H1 (cell line): ENCODE data around the gene FAM83B. TPM values are rescaled to one million over a fixed set of nuclear protein-coding genes. Genes with fewer than 3 reads are reported as not detected.
A peak's percentile ranks its signal among the peaks of the same experiment; 100 is the strongest.

ENCODE experiments used
- CTCF ChIA-PET: fragments of 300-600 bp; sonication (Branson Sonifier 250); formaldehyde crosslinking; loops from one replicate; lab custom pipeline; 2021; ENCODE audit not compliant: partially characterized antibody; lab: Charles Lee
- POLR2A ChIA-PET: fragments of 300-600 bp; sonication (Branson Sonifier 250); formaldehyde crosslinking; loops from one replicate; lab custom pipeline; 2021; ENCODE audit warnings: inconsistent platforms; ENCODE audit not compliant: partially characterized antibody; lab: Charles Lee
- DNase-seq, 2 experiments: peaks; one replicate each; pipeline versions ENCODE4 v3.0.0 to v3.0.0-alpha.2; 2010 to 2022; ENCODE audit warnings: low spot score in 2 of 2, low read depth in 1 of 2, mixed read lengths in 1 of 2
- FAIRE-seq: peaks from 2 replicates; lab custom pipeline; 2011; peaks lifted over from hg19 to GRCh38; lab: Jason Lieb, UNC
- H2AFZ ChIP-seq: 2 replicates; pipeline ENCODE4 v1.8.1; 2012; ENCODE audit warnings: low read length, inconsistent platforms
- H2AK5ac ChIP-seq: 2 replicates; pipeline ENCODE4 v1.6.1; 2013; ENCODE audit warnings: low read depth, low read length
- H2BK120ac ChIP-seq: replicated peaks from 2 replicates; pipeline ENCODE3; 2013; ENCODE audit warnings: low read depth, low read length, inconsistent platforms
- H2BK12ac ChIP-seq: 2 replicates; pipeline ENCODE4 v1.6.1; 2013; ENCODE audit warnings: low read depth, low read length
- H2BK15ac ChIP-seq: 2 replicates; pipeline ENCODE4 v1.6.1; 2013; ENCODE audit warnings: low read length
- H2BK20ac ChIP-seq: 2 replicates; pipeline ENCODE4 v1.6.1; 2013; ENCODE audit warnings: low read length
- H2BK5ac ChIP-seq: 2 replicates; pipeline ENCODE4 v1.6.1; 2013; ENCODE audit warnings: low read depth, low read length
- H3K14ac ChIP-seq: 2 replicates; pipeline ENCODE4 v1.6.1; 2013; ENCODE audit warnings: inconsistent platforms; ENCODE audit not compliant: insufficient read length
- H3K18ac ChIP-seq: 2 replicates; pipeline ENCODE4 v1.6.1; 2013; ENCODE audit warnings: low read length; ENCODE audit errors: extremely low read depth
- H3K23ac ChIP-seq: 2 replicates; pipeline ENCODE4 v1.6.1; 2013; ENCODE audit warnings: inconsistent platforms; ENCODE audit not compliant: insufficient read length
- H3K23me2 ChIP-seq: 2 replicates; pipeline ENCODE4 v1.6.1; 2013; ENCODE audit warnings: low read depth, low read length
- H3K27ac ChIP-seq: 2 replicates; pipeline ENCODE4 v1.6.1; 2011; ENCODE audit warnings: low read depth, low read length, inconsistent platforms
- H3K27me3 ChIP-seq, 4 experiments: replicated peaks in 1 of 4; 1 replicate in 1 of 4; 2 replicates in 3 of 4; pipeline versions ENCODE4 v1.6.1 to v1.8.1; 2011 to 2013; ENCODE audit warnings: low read length in 3 of 4, mild to moderate bottlenecking in 3 of 4, inconsistent platforms in 2 of 4, mixed read lengths in 2 of 4, moderate library complexity in 1 of 4; ENCODE audit not compliant: control insufficient read depth in 3 of 4, insufficient read depth in 3 of 4; ENCODE audit errors: extremely low read depth in 1 of 4
- H3K36me3 ChIP-seq, 4 experiments: 2 replicates each; pipeline versions ENCODE4 v1.6.1 to v1.8.1; 2011 to 2013; ENCODE audit warnings: mild to moderate bottlenecking in 4 of 4, low read length in 3 of 4, moderate library complexity in 2 of 4, control low read depth in 1 of 4, inconsistent platforms in 1 of 4; ENCODE audit not compliant: insufficient read depth in 4 of 4, control insufficient read depth in 2 of 4
- H3K4ac ChIP-seq: replicated peaks from 2 replicates; pipeline ENCODE3; 2013; ENCODE audit warnings: low read length, low read depth, mixed read lengths, inconsistent platforms; ENCODE audit not compliant: insufficient read length
- H3K4me1 ChIP-seq, 4 experiments: replicated peaks in 1 of 4; 1 replicate in 1 of 4; 2 replicates in 3 of 4; pipeline versions ENCODE4 v1.6.1 to v1.8.1; 2011 to 2013; ENCODE audit warnings: low read length in 3 of 4, inconsistent platforms in 2 of 4, mixed read lengths in 1 of 4; ENCODE audit not compliant: insufficient read depth in 4 of 4, control insufficient read depth in 3 of 4
- H3K4me2 ChIP-seq, 2 experiments: 2 replicates each; pipeline versions ENCODE4 v1.6.1 to v1.8.1; 2011 to 2013; ENCODE audit warnings: low read depth in 2 of 2, low read length in 2 of 2, control low read depth in 1 of 2, inconsistent platforms in 1 of 2, mild to moderate bottlenecking in 1 of 2; ENCODE audit not compliant: insufficient read depth in 1 of 2
- H3K4me3 ChIP-seq, 4 experiments: fragments of 200-600, 300-600 bp in 1 of 4; sonication (generic), shearing (Covaris generic), sonication (Bioruptor Twin) in 1 of 4; 2 replicates each; pipeline versions ENCODE4 v1.5.1 to v1.8.1; 2011 to 2016; ENCODE audit warnings: low read length in 4 of 4, low read depth in 3 of 4, control low read depth in 2 of 4, inconsistent platforms in 2 of 4, mild to moderate bottlenecking in 2 of 4, mixed read lengths in 1 of 4, moderate library complexity in 1 of 4; ENCODE audit not compliant: insufficient read depth in 2 of 4; ENCODE audit errors: extremely low read depth in 1 of 4
- H3K56ac ChIP-seq: replicated peaks from 2 replicates; pipeline ENCODE3; 2013; ENCODE audit warnings: low read depth, mild to moderate bottlenecking, mixed read lengths, low read length, inconsistent platforms; ENCODE audit not compliant: insufficient read length
- H3K79me1 ChIP-seq: 2 replicates; pipeline ENCODE4 v1.6.1; 2013; ENCODE audit warnings: low read depth, low read length, control low read depth
- H3K79me2 ChIP-seq, 2 experiments: 2 replicates each; pipeline versions ENCODE4 v1.6.1 to v1.8.1; 2012 to 2013; ENCODE audit warnings: low read length in 2 of 2, mild to moderate bottlenecking in 2 of 2, inconsistent platforms in 1 of 2; ENCODE audit not compliant: insufficient read depth in 2 of 2, control insufficient read depth in 1 of 2
- H3K9ac ChIP-seq, 4 experiments: replicated peaks in 1 of 4; 1 replicate in 1 of 4; 2 replicates in 3 of 4; pipeline versions ENCODE4 v1.6.1 to v1.8.1; 2011 to 2013; ENCODE audit warnings: low read depth in 3 of 4, low read length in 3 of 4, control low read depth in 2 of 4, mild to moderate bottlenecking in 2 of 4, moderate library complexity in 2 of 4, inconsistent platforms in 1 of 4; ENCODE audit errors: extremely low read depth in 1 of 4
- H3K9me3 ChIP-seq, 2 experiments: 2 replicates each; pipeline versions ENCODE4 v1.6.1 to v1.8.1; 2012 to 2013; ENCODE audit warnings: mild to moderate bottlenecking in 2 of 2, moderate library complexity in 2 of 2, control low read depth in 1 of 2, inconsistent platforms in 1 of 2, low read depth in 1 of 2, low read length in 1 of 2, mixed read lengths in 1 of 2; ENCODE audit not compliant: insufficient read depth in 2 of 2
- H4K20me1 ChIP-seq, 2 experiments: replicated peaks in 1 of 2; 2 replicates each; pipeline versions ENCODE3 to v1.8.1; 2011 to 2013; ENCODE audit warnings: inconsistent platforms in 2 of 2, low read length in 2 of 2, mild to moderate bottlenecking in 1 of 2; ENCODE audit not compliant: insufficient read depth in 2 of 2, control insufficient read depth in 1 of 2
- H4K5ac ChIP-seq: 2 replicates; pipeline ENCODE4 v1.6.1; 2013; ENCODE audit warnings: low read length, low read depth, mixed read lengths, inconsistent platforms; ENCODE audit not compliant: insufficient read length
- H4K8ac ChIP-seq: 2 replicates; pipeline ENCODE4 v1.8.0; 2013; ENCODE audit warnings: mild to moderate bottlenecking, moderate library complexity, low read length, inconsistent platforms; ENCODE audit not compliant: insufficient read depth; ENCODE audit errors: extremely low read depth
- H4K91ac ChIP-seq: replicated peaks from 2 replicates; pipeline ENCODE3; 2013; ENCODE audit warnings: low read length, mixed read lengths, inconsistent platforms; ENCODE audit not compliant: insufficient read length
- ASH2L ChIP-seq: fragments of 200-600, 300-600 bp; sonication (generic); IDR thresholded peaks from one replicate; pipeline ENCODE4 v1.7.1; 2017; ENCODE audit warnings: low read length
- KDM4A ChIP-seq: IDR thresholded peaks from one replicate; pipeline ENCODE4 v1.7.1; 2012; ENCODE audit warnings: low read depth, mild to moderate bottlenecking, moderate library complexity, low read length, inconsistent platforms; ENCODE audit not compliant: severe bottlenecking
- PHF8 ChIP-seq: fragments of 200-600 bp; sonication (generic); conservative IDR thresholded peaks from 2 replicates; pipeline ENCODE4 v1.7.1; 2012; ENCODE audit warnings: low read depth, mild to moderate bottlenecking, inconsistent platforms, low read length, moderate library complexity
- RNF2 ChIP-seq: fragments of 200-900, 300-1000 bp; sonication (generic); IDR thresholded peaks from 2 replicates; pipeline ENCODE4 v1.7.1; 2016; ENCODE audit warnings: borderline replicate concordance, low read depth, mild to moderate bottlenecking, antibody characterized with exemption, low read length; ENCODE audit not compliant: poor library complexity, severe bottlenecking; ENCODE audit errors: missing control alignments
- RXRA ChIP-seq: IDR thresholded peaks from 2 replicates; pipeline ENCODE4 v1.6.1; 2011; ENCODE audit warnings: low read depth, mild to moderate bottlenecking, low read length, moderate library complexity; ENCODE audit not compliant: insufficient read depth
- SAP30 ChIP-seq: fragments of 300-600 bp; sonication (generic); IDR thresholded peaks from 2 replicates; pipeline ENCODE4 v1.7.1; 2012; ENCODE audit warnings: low read length, moderate library complexity, mild to moderate bottlenecking, inconsistent platforms; ENCODE audit not compliant: insufficient read depth, insufficient replicate concordance
- SP1 ChIP-seq: IDR thresholded peaks from 2 replicates; pipeline ENCODE4 v1.6.1; 2011; ENCODE audit warnings: low read depth, low read length
- SUZ12 ChIP-seq: fragments of 200-600 bp; sonication (generic); IDR thresholded peaks from 2 replicates; pipeline ENCODE4 v1.6.1; 2012; ENCODE audit warnings: mild to moderate bottlenecking, inconsistent platforms, low read length, moderate library complexity, mixed read lengths
- TAF7 ChIP-seq: optimal IDR thresholded peaks from 2 replicates; pipeline ENCODE3; 2011; ENCODE audit warnings: low read depth, mild to moderate bottlenecking, inconsistent platforms, low read length, moderate library complexity, borderline replicate concordance
- ZNF274 ChIP-seq: IDR thresholded peaks from 2 replicates; pipeline ENCODE4 v1.7.0; 2012; ENCODE audit warnings: low read length, borderline replicate concordance; ENCODE audit errors: extremely low read depth
- WGBS, 2 experiments: shearing (Covaris generic) in 1 of 2; methylation state at CpG; one replicate each; pipeline versions ENCODE4 v1.1.6 to v1.1.7; 2013 to 2015; ENCODE audit warnings: low lambda C conversion rate in 2 of 2, mixed read lengths in 2 of 2, inconsistent platforms in 1 of 2, low coverage in 1 of 2, missing lambda C conversion rate in 1 of 2; ENCODE audit not compliant: insufficient replicate concordance in 2 of 2, insufficient coverage in 1 of 2, insufficient read length in 1 of 2; ENCODE audit errors: extremely low coverage in 1 of 2, missing lambda C conversion rate in 1 of 2; 5-methylcytosine and 5-hydroxymethylcytosine counted together
- polyA plus RNA-seq, 7 experiments: library from polyadenylated mRNA; depleted of rRNA in 3 of 7; stranded (reverse) in 5 of 7; unstranded in 2 of 7; fragments of >200 nt in 5 of 7; fragments of 200-250 nt in 2 of 7; gene quantifications; 1 replicate in 5 of 7; 2 replicates in 1 of 7; 4 replicates in 1 of 7; pipeline versions ENCODE4 v1.2.1 to v1.2.3, GENCODE V29; 2011 to 2013; ENCODE audit warnings: missing spikeins in 2 of 7, mixed read lengths in 2 of 7
- total RNA-seq: library from RNA; stranded (reverse); fragmentation: NEBNext Ultra II Directional; extraction: Animal tissue kit (Norgen Biotek cat#: 25700); gene quantifications from 2 replicates; pipeline ENCODE4 v1.2.1, GENCODE V29; 2021

The FAM83B gene
- total and polyA plus RNA-seq, 2 of the 8 experiments (the other 6 are each of a cell fraction or from before 2014, with no cell fraction given), result 0.71 to 5.7 TPM

GRCh38 chr6:54846857-54847674 lies 495 bp downstream of the FAM83B start:
- peak overlapping the region; percentile 78 to 80 for H3K4me2 ChIP-seq
- peak; percentile 93 for TF ChIP-seq ASH2L
- TF ChIP-seq SUZ12, result peak; percentile 29; the same call in 1 of the 2 replicates
- no peak for TF ChIP-seq SP1
- TF ChIP-seq TAF7, result peak; percentile 27
- peak; percentile 55 for TF ChIP-seq RNF2
- TF ChIP-seq SAP30, result no peak
- 0 out of 2 replicates have a peak, but pooled peaks have one; percentile 43 for TF ChIP-seq PHF8
- no peak for TF ChIP-seq RXRA
- TF ChIP-seq ZNF274, result no peak
- peak; percentile 50 for TF ChIP-seq KDM4A

More at GRCh38 chr6:54846857-54847674, 495 bp downstream of the FAM83B start:
- H4K20me1 ChIP-seq, result no peaks in the 10 kb centered on the region
- H3K18ac ChIP-seq, result peak overlapping the region; percentile 60
- H4K91ac ChIP-seq, result peak overlapping the region; percentile 74
- H3K36me3 ChIP-seq, result no peaks in the 10 kb centered on the region
- H3K79me2 ChIP-seq, result no peaks in the 10 kb centered on the region
- no peak overlapping the region for H2AK5ac ChIP-seq
- H3K14ac ChIP-seq, result no peak overlapping the region
- CTCF ChIA-PET, result interaction anchor here (1.0 to 1.7 kb wide), 2 partner anchors 25 to 42 kb away, joined by 3 to 5 read pairs; no protein-coding TSS in a partner anchor
- no peak overlapping the region for H3K27ac ChIP-seq
- 0 out of 2 replicates have a peak overlapping the region, but pooled peaks have one; percentile 44 for H2BK5ac ChIP-seq
- H3K4me1 ChIP-seq, result peaks cover 0 to 4% (median under 1%) of the 10 kb centered on the region in 4 experiments; a peak in 2 of 7 replicates
- no peak overlapping the region for H2BK20ac ChIP-seq
- no peak overlapping the region for H2BK15ac ChIP-seq
- peak overlapping the region; percentile 68; the same call in 1 of the 2 replicates for H2BK12ac ChIP-seq
- H3K9ac ChIP-seq, result peak overlapping the region; percentile 48 to 74 (median 62)
- H3K4ac ChIP-seq, result peak overlapping the region; percentile 44
- H3K9me3 ChIP-seq, result no peaks in the 10 kb centered on the region
- no peak overlapping the region for H3K23ac ChIP-seq
- peak overlapping the region; percentile 26 for H3K56ac ChIP-seq
- DNase-seq, result peak in 1 of 2 experiments; percentile 65
- H3K23me2 ChIP-seq, result peaks cover 11% of the 10 kb centered on the region; the same call in 1 of the 2 replicates
- no peak for FAIRE-seq
- peaks cover 0 to 7% (median 4%) of the 10 kb centered on the region in 4 experiments; a peak in 4 of 7 replicates for H3K27me3 ChIP-seq
- 23% methylated on average over 10 of the region's 35 CpGs; no CpG with 5 or more reads in 1 of the 2 experiments for WGBS, 2 experiments
- no peak overlapping the region for H4K5ac ChIP-seq
- H2BK120ac ChIP-seq, result no peak overlapping the region
- POLR2A ChIA-PET, result interaction anchor here (1.0 kb wide), 1 partner anchor 13 kb away, joined by 3 read pairs; no protein-coding TSS in a partner anchor
- peak overlapping the region; percentile 89 for H4K8ac ChIP-seq
- H2AFZ ChIP-seq, result peak overlapping the region; percentile 94
- no peaks in the 10 kb centered on the region for H3K79me1 ChIP-seq
- H3K4me3 ChIP-seq, result peak overlapping the region; percentile 76 to 95 (median 79)
